Tibial nerve (tissue), 4 donors: ENCODE measurements around the gene SLC22A1.

ENCODE experiments used
- CTCF ChIP-seq, 5 experiments: fragments of 200-600 bp in 3 of 5; fragments of 450-650 bp in 2 of 5; sonication (generic) in 3 of 5; IDR thresholded peaks; one replicate each; pipeline ENCODE4 v1.5.1; 2016 to 2019; ENCODE audit warnings: antibody characterized with exemption in 5 of 5, mild to moderate bottlenecking in 3 of 5, moderate library complexity in 2 of 5
- EP300 ChIP-seq, 2 donors: sonication (generic); formaldehyde crosslinking; IDR thresholded peaks; one replicate each; pipeline ENCODE4 v1.6.1; 2017; ENCODE audit warnings: antibody characterized with exemption in 2 of 2, mild to moderate bottlenecking in 1 of 2
- POLR2A ChIP-seq, 2 donors: fragments of 450-650 bp; IDR thresholded peaks; one replicate each; pipeline ENCODE4 v1.6.1; 2017; ENCODE audit warnings: antibody characterized with exemption in 2 of 2, mild to moderate bottlenecking in 2 of 2, moderate library complexity in 2 of 2

GRCh38 chr6:160161647-160161986 lies 40.0 kb downstream of the SLC22A1 start:
- no peak for TF ChIP-seq POLR2A (IDR thresholded peaks at IDR 0.05)
- TF ChIP-seq EP300 (IDR thresholded peaks at IDR 0.05), result no peak
- no peak for TF ChIP-seq CTCF (IDR thresholded peaks at IDR 0.05)
